K562 (cell line): ENCODE data around the gene CERS1. TPM values are rescaled to one million over a fixed set of nuclear protein-coding genes. Genes with fewer than 3 reads are reported as not detected.

Experiments
- ARNT ChIP-seq, 2 experiments: fragments of 450-650 bp; IDR thresholded peaks; 2 replicates each; pipeline ENCODE4 v1.6.1; 2016; ENCODE audit warnings: mild to moderate bottlenecking in 1 of 2
- C11orf30 ChIP-seq: fragments of 450-650 bp; IDR thresholded peaks from 2 replicates; pipeline ENCODE4 v1.6.1; 2016; ENCODE audit warnings: low read depth, mild to moderate bottlenecking
- EHMT2 ChIP-seq: fragments of 450-650 bp; IDR thresholded peaks from 2 replicates; pipeline ENCODE4 v1.6.1; 2018; ENCODE audit warnings: antibody characterized with exemption
- FOXK2 ChIP-seq, 2 experiments: fragments of 450-650 bp; IDR thresholded peaks in 1 of 2; conservative IDR thresholded peaks in 1 of 2; 2 replicates each; pipeline ENCODE4 v1.6.1; 2016; ENCODE audit warnings: low read depth in 2 of 2, mild to moderate bottlenecking in 1 of 2
- FOXM1 ChIP-seq, 2 experiments: fragments of 450-650 bp in 1 of 2; sonication (generic) in 1 of 2; formaldehyde crosslinking in 1 of 2; IDR thresholded peaks; 2 replicates each; pipeline versions ENCODE4 v1.6.1 to v1.9.0; 2017 to 2022; ENCODE audit warnings: low read depth in 2 of 2, mild to moderate bottlenecking in 2 of 2, missing genetic modification reagents in 1 of 2, moderate library complexity in 1 of 2
- HMGN3 ChIP-seq: IDR thresholded peaks from 2 replicates; pipeline ENCODE4 v1.6.1; 2011; ENCODE audit warnings: borderline replicate concordance, low read depth, mild to moderate bottlenecking, mixed read lengths, low read length; ENCODE audit not compliant: insufficient read length; ENCODE audit errors: extremely low read depth
- MTA2 ChIP-seq: fragments of 450-650 bp; IDR thresholded peaks from 2 replicates; pipeline ENCODE4 v1.6.1; 2016; ENCODE audit warnings: low read depth
- NCOA2 ChIP-seq, 2 experiments: fragments of 450-650 bp; IDR thresholded peaks; 2 replicates each; pipeline ENCODE4 v1.6.1; 2018; ENCODE audit warnings: mild to moderate bottlenecking in 2 of 2, moderate library complexity in 1 of 2; ENCODE audit not compliant: partially characterized antibody in 2 of 2
- NKRF ChIP-seq: fragments of 450-650 bp; IDR thresholded peaks from 2 replicates; pipeline ENCODE4 v1.6.1; 2016; ENCODE audit warnings: borderline replicate concordance
- NR3C1 ChIP-seq: sonication (generic); formaldehyde crosslinking; IDR thresholded peaks from 2 replicates; pipeline ENCODE4 v1.8.1; 2022; ENCODE audit warnings: missing genetic modification reagents
- PRPF4 ChIP-seq: fragments of 200-400 bp; formaldehyde crosslinking; IDR thresholded peaks from one replicate; pipeline ENCODE4 v1.6.1; 2017; ENCODE audit warnings: low read length, low read depth, mild to moderate bottlenecking; ENCODE audit not compliant: insufficient read depth, poor library complexity, severe bottlenecking
- ZC3H11A ChIP-seq: IDR thresholded peaks from 2 replicates; pipeline ENCODE4 v1.6.1; 2012; ENCODE audit warnings: low read depth, low read length, improper control_type of control experiment
- ZFPM2 ChIP-seq: fragments of 250-450 bp; sonication (Bioruptor Pico); IDR thresholded peaks from 2 replicates; pipeline ENCODE4 v1.5.1; 2022; ENCODE audit warnings: mild to moderate bottlenecking
- ZKSCAN8 ChIP-seq: fragments of 200-800 bp; sonication (Bioruptor generic); IDR thresholded peaks from 2 replicates; pipeline ENCODE4 v1.6.1; 2016; ENCODE audit warnings: missing genetic modification characterization, missing compliant biosample characterization
- ZNF140 ChIP-seq: fragments of 250-450 bp; sonication (Bioruptor Pico); IDR thresholded peaks from 2 replicates; pipeline ENCODE4 v1.8.0; 2021; ENCODE audit warnings: moderate library complexity, mild to moderate bottlenecking, inconsistent platforms
- ZNF174 ChIP-seq: fragments of 250-450 bp; sonication (Bioruptor Pico); IDR thresholded peaks from 2 replicates; pipeline ENCODE4 v1.4.0; 2020; ENCODE audit warnings: mild to moderate bottlenecking
- ZNF347 ChIP-seq: fragments of 450-650 bp; formaldehyde crosslinking; IDR thresholded peaks from 2 replicates; pipeline ENCODE4 v1.4.0; 2020; ENCODE audit warnings: low read depth, mild to moderate bottlenecking, moderate library complexity
- ZNF511 ChIP-seq: sonication (generic); formaldehyde crosslinking; IDR thresholded peaks from 2 replicates; pipeline ENCODE4 v1.8.0; 2022; ENCODE audit warnings: mild to moderate bottlenecking, missing genetic modification reagents
- ZNF644 ChIP-seq: fragments of 200-800 bp; sonication (Bioruptor generic); IDR thresholded peaks from 2 replicates; pipeline ENCODE4 v1.6.1; 2016; ENCODE audit warnings: low read depth, missing genetic modification characterization, missing compliant biosample characterization
- polyA plus RNA-seq, 8 experiments: library from polyadenylated mRNA; depleted of rRNA in 4 of 8; stranded (reverse) in 5 of 8; unstranded in 3 of 8; fragments of >200 nt; fragmentation: Nextera tagmentation in 2 of 8; fragmentation: Illumina TruSeq in 1 of 8; extraction: Ambion mirVana in 2 of 8; extraction: Trizol in 1 of 8; gene quantifications; 2 replicates each; pipeline versions ENCODE4 v1.2.1 to v1.2.3, GENCODE V29; 2011 to 2014; ENCODE audit warnings: inconsistent platforms in 1 of 8, missing spikeins in 1 of 8
- total RNA-seq, 7 experiments: library from RNA; depleted of rRNA in 6 of 7; stranded (reverse); fragments of >200 nt in 6 of 7; fragmentation: Illumina TruSeq in 2 of 7; extraction: Trizol in 2 of 7; gene quantifications; 2 replicates each; pipeline versions ENCODE4 v1.2.1 to v1.2.3, GENCODE V29; 2011 to 2021; ENCODE audit warnings: low replicate concordance in 1 of 7
- TF ChIP-seq, protein P1 (sequence below): fragments of 250-450 bp; sonication (Bioruptor Pico); IDR thresholded peaks from 2 replicates; pipeline ENCODE4 v1.5.0; 2021; ENCODE audit warnings: mild to moderate bottlenecking, borderline replicate concordance

Gene CERS1
- total and polyA plus RNA-seq, 9 of the 15 experiments (the other 6 are each of a cell fraction or from before 2014, with no cell fraction given), result 0.33 to 1.5 (median 0.86) TPM; not detected in 2

DNA sequence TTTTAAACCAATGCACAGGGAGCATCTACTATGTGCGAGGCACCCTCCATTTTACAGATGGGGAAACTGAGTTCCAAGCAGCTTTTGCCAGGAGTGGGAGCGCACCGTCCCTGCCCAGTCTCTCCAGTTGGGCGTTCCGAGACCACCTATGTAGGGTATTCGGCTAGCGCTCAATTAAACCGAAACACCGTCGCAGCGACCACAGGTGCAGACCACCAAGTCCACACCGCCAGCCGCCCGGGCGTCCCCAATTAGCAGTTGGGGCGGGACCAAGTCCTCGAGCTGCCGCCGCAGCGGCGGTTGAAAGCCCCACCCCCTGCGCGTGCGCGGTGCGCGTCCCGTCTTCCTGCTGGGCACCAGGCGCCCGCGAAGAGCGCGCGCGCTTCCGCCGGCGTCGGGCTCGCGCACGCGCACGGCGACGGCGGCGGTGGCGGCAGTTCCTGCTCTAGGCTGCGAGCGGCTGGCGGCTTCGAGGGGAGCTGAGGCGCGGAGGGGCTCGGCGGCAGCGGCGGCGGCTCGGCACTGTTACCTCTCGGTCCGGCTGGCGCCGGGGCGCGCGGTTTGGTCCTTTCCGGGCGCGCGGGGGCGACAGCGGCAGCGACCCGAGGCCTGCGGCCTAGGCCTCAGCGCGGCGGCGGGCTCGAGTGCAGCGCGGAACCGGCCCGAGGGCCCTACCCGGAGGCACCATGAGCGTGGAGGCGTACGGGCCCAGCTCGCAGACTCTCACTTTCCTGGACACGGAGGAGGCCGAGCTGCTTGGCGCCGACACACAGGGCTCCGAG, 64.2 kb downstream of the CERS1 start, which contains the start of gene UPF1 (continued):
- TF ChIP-seq NKRF (no peak), ZC3H11A (no peak), ZNF140 (no peak), HMGN3 (peak; percentile 75), ZKSCAN8 (no peak), PRPF4 (no peak), ZNF347 (CRISPR knock-in tag) (no peak), ARNT (IDR thresholded peaks at IDR 0.05) (no peak), FOXM1 (IDR thresholded peaks at IDR 0.05; ENCODE audit: low read depth) (no peak), FOXM1 (CRISPR knock-in tag; IDR thresholded peaks at IDR 0.05; ENCODE audit: low read depth) (peak; percentile 56; the same call in 1 of the 2 replicates), ZNF511 (CRISPR knock-in tag) (peak; percentile 85), FOXK2 (conservative IDR thresholded peaks at IDR 0.05 in 1 of 2, IDR thresholded peaks at IDR 0.05 in 1 of 2; ENCODE audit: low read depth in 2 of 2) (no peak), NCOA2 (IDR thresholded peaks at IDR 0.05; ENCODE audit: partially characterized antibody in 2 of 2) (no peak), EHMT2 (no peak), C11orf30 (no peak), ZNF644 (peak; percentile 63; the same call in 1 of the 2 replicates), ZFPM2 (CRISPR knock-in tag) (no peak), ZNF174 (CRISPR knock-in tag) (no peak), MTA2 (no peak), NR3C1 (peak; percentile 92)
- TF ChIP-seq, protein P1, sequence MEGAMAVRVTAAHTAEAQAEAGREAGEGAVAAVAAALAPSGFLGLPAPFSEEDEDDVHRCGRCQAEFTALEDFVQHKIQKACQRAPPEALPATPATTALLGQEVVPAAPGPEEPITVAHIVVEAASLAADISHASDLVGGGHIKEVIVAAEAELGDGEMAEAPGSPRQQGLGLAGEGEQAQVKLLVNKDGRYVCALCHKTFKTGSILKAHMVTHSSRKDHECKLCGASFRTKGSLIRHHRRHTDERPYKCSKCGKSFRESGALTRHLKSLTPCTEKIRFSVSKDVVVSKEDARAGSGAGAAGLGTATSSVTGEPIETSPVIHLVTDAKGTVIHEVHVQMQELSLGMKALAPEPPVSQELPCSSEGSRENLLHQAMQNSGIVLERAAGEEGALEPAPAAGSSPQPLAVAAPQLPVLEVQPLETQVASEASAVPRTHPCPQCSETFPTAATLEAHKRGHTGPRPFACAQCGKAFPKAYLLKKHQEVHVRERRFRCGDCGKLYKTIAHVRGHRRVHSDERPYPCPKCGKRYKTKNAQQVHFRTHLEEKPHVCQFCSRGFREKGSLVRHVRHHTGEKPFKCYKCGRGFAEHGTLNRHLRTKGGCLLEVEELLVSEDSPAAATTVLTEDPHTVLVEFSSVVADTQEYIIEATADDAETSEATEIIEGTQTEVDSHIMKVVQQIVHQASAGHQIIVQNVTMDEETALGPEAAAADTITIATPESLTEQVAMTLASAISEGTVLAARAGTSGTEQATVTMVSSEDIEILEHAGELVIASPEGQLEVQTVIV (CRISPR knock-in tag), result no peak
